Measurements from ENCODE around the gene RGSL1.

The RGSL1 gene

DNA sequence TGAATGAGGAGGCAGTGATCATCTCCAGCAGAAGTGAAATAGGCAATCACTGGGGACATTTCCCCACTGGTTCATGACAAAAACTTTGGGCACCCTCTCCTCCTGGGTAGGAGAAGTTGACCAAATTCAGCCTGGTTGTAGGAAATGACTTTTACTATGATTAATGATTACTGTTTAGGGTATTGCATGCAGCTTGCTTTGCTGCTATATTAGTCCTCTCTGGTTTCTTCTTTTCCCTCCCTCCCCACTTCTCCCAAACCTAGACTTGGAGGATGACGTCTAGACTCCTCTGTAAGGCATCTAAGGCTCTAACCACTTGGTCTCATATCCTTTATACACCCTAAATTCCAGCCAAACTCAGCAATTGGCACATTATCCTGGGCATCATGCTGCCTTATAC, 157.6 kb downstream of the RGSL1 start:
- no peak for DNase-seq (ENCODE audit: low read depth)
- TF ChIP-seq, protein P1, sequence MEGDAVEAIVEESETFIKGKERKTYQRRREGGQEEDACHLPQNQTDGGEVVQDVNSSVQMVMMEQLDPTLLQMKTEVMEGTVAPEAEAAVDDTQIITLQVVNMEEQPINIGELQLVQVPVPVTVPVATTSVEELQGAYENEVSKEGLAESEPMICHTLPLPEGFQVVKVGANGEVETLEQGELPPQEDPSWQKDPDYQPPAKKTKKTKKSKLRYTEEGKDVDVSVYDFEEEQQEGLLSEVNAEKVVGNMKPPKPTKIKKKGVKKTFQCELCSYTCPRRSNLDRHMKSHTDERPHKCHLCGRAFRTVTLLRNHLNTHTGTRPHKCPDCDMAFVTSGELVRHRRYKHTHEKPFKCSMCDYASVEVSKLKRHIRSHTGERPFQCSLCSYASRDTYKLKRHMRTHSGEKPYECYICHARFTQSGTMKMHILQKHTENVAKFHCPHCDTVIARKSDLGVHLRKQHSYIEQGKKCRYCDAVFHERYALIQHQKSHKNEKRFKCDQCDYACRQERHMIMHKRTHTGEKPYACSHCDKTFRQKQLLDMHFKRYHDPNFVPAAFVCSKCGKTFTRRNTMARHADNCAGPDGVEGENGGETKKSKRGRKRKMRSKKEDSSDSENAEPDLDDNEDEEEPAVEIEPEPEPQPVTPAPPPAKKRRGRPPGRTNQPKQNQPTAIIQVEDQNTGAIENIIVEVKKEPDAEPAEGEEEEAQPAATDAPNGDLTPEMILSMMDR (IDR thresholded peaks at IDR 0.05; ENCODE audit: control insufficient read depth, extremely low read depth, insufficient read depth), result no peak

DNA sequence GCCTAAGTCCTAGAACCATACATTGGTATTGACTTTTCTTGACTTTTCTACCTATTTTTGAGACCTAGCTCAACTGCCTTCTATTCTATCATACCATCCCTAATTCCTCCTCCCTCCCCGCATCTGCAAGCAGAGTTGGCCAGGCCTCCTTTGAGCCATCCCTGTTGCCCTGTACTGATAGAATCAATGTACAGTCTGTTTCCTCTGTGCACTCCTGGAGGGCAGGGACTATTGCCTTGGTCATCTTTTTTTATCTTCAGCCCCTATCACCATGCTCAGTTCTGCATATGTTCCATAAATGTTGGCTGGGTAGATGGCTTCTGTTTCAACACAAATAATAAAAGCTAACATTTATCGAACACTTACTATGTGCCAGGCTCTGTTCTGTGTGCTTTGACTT, 158.3 kb downstream of the RGSL1 start:
- no peak for DNase-seq (ENCODE audit: low read depth)
- H3K4me3 ChIP-seq (ENCODE audit: low read depth, low read length), result no peak overlapping the region
- TF ChIP-seq, protein P1 (IDR thresholded peaks at IDR 0.05; ENCODE audit: control insufficient read depth, extremely low read depth, insufficient read depth), result no peak

More for the DNA sequence above, 157.6 kb downstream of the RGSL1 start:
- no peak overlapping the region for H3K4me3 ChIP-seq (ENCODE audit: low read depth, low read length)

DNA sequence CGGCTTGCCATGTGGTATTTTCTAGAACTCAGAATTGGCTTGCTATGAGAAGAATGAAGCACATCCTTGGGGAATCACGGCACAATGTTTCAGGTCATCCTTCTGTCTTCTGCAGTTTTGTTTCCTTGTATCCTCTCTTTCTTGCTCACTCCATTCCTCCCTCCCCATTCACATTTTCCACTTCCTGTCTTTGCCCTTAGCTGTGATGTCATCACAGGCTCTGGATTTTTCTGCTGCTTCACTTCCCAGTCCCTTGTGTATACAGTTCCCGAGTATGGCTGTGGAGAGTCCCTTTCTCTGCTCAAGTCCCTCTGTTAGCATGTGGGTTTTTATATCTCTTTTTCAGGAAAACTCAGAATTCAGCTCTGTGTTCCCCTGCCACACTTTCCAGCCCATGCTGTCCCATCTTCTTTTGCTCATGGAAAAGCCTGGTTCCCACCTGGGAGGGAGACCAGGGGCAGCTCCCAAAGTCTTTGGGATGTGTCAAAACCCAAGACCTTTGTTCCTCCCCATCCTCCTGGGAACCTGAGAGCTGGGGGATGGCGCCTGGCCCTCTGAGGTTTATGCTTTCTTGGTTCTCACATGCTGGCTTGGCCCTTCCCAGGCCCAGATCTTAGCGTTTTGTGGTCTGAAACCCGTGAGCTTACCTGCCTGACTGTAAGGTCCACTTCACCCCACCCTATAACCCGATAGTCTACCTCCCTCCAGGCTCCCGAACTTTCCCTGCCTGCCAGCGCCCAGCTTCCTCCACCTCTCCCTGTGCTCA, 159.1 kb downstream of the RGSL1 start:
- TF ChIP-seq, protein P1 (IDR thresholded peaks at IDR 0.05; ENCODE audit: control insufficient read depth, extremely low read depth, insufficient read depth), result no peak
- no peak for DNase-seq (ENCODE audit: low read depth)
- no peak overlapping the region for H3K4me3 ChIP-seq (ENCODE audit: low read depth, low read length)
